Rectal smooth muscle tissue (tissue), 1 donor: ENCODE measurements around the gene SDSL.

Experiments
- H3K27ac ChIP-seq: one replicate; pipeline ENCODE4 v1.7.0; 2013; ENCODE audit warnings: low read depth, low read length, inconsistent platforms
- H3K27me3 ChIP-seq: one replicate; pipeline ENCODE4 v1.7.0; 2013; ENCODE audit warnings: low read length; ENCODE audit not compliant: control insufficient read depth, insufficient read depth
- H3K36me3 ChIP-seq: one replicate; pipeline ENCODE4 v1.7.0; 2013; ENCODE audit warnings: low read length; ENCODE audit not compliant: control insufficient read depth, insufficient read depth
- H3K4me1 ChIP-seq: one replicate; pipeline ENCODE4 v1.7.0; 2013; ENCODE audit warnings: low read length; ENCODE audit not compliant: control insufficient read depth, insufficient read depth
- H3K4me3 ChIP-seq: one replicate; pipeline ENCODE4 v1.7.0; 2013; ENCODE audit warnings: low read length
- H3K9ac ChIP-seq: one replicate; pipeline ENCODE4 v1.7.0; 2013; ENCODE audit warnings: low read length

SDSL gene

GRCh38 chr12:113422030-113422885 is at the start of gene SDSL:
Gene SDSL (plus strand): TSS chr12:113422380. CDS start chr12:113427983, 5,603 bp downstream.
- Histone ChIP-seq H3K4me1 (no peaks in the 10 kb centered on the region), H3K9ac (peak within 1 kb of the TSS; percentile 26), H3K27me3 (no peaks in the 10 kb centered on the region), H3K4me3 (peak within 1 kb of the TSS; percentile 64), H3K27ac (no peak within 1 kb of the TSS), H3K36me3 (no peaks in the 10 kb centered on the region)

GRCh38 chr12:113373440-113373839 is 48.7 kb upstream of the SDSL start:
- peaks cover 8% of the 10 kb centered on the region for H3K36me3 ChIP-seq
- no peak overlapping the region for H3K4me3 ChIP-seq
- no peak overlapping the region for H3K27ac ChIP-seq
- no peaks in the 10 kb centered on the region for H3K4me1 ChIP-seq
- H3K27me3 ChIP-seq: no peaks in the 10 kb centered on the region
- no peak overlapping the region for H3K9ac ChIP-seq

GRCh38 chr12:113373969-113374368 is 48.2 kb upstream of the SDSL start:
- H3K36me3 ChIP-seq: peaks cover 8% of the 10 kb centered on the region

GRCh38 chr12:113374823-113375428 is 47.3 kb upstream of the SDSL start:
- H3K9ac ChIP-seq: no peak overlapping the region
- H3K4me3 ChIP-seq: no peak overlapping the region
- no peak overlapping the region for H3K27ac ChIP-seq
- no peaks in the 10 kb centered on the region for H3K4me1 ChIP-seq
- H3K36me3 ChIP-seq: peaks cover 8% of the 10 kb centered on the region
- no peaks in the 10 kb centered on the region for H3K27me3 ChIP-seq

More at GRCh38 chr12:113373969-113374368, 48.2 kb upstream of the SDSL start:
- no peaks in the 10 kb centered on the region for H3K27me3 ChIP-seq
- no peak overlapping the region for H3K27ac ChIP-seq
- H3K4me3 ChIP-seq: no peak overlapping the region
- no peak overlapping the region for H3K9ac ChIP-seq
- H3K4me1 ChIP-seq: no peaks in the 10 kb centered on the region

GRCh38 chr12:113378291-113378690 is 43.9 kb upstream of the SDSL start:
- Histone ChIP-seq H3K4me3 (no peak overlapping the region), H3K27me3 (no peaks in the 10 kb centered on the region), H3K4me1 (no peaks in the 10 kb centered on the region), H3K27ac (no peak overlapping the region), H3K36me3 (peaks cover 12% of the 10 kb centered on the region), H3K9ac (no peak overlapping the region)

GRCh38 chr12:113381220-113381619 is 41.0 kb upstream of the SDSL start:
- Histone ChIP-seq H3K4me1 (no peaks in the 10 kb centered on the region), H3K27me3 (no peaks in the 10 kb centered on the region), H3K36me3 (peaks cover 10% of the 10 kb centered on the region), H3K9ac (no peak overlapping the region), H3K4me3 (no peak overlapping the region), H3K27ac (no peak overlapping the region)

GRCh38 chr12:113382206-113382605 is 40.0 kb upstream of the SDSL start:
- no peak overlapping the region for H3K27ac ChIP-seq
- peaks cover 7% of the 10 kb centered on the region for H3K36me3 ChIP-seq
- no peaks in the 10 kb centered on the region for H3K27me3 ChIP-seq
- H3K4me1 ChIP-seq: no peaks in the 10 kb centered on the region
- H3K9ac ChIP-seq: no peak overlapping the region
- H3K4me3 ChIP-seq: no peak overlapping the region

- H3K4me1 ChIP-seq: no peaks in the 10 kb centered on the region
- H3K27me3 ChIP-seq: no peaks in the 10 kb centered on the region
- H3K4me3 ChIP-seq: no peak overlapping the region
- no peak overlapping the region for H3K9ac ChIP-seq
- H3K36me3 ChIP-seq: peaks cover 7% of the 10 kb centered on the region
- H3K27ac ChIP-seq: no peak overlapping the region
These were observed 37.4 kb upstream of the SDSL start for GRCh38 chr12:113384778-113385177.

GRCh38 chr12:113385282-113385882 is 36.8 kb upstream of the SDSL start:
- Histone ChIP-seq H3K9ac (no peak overlapping the region), H3K27me3 (no peaks in the 10 kb centered on the region), H3K4me1 (no peaks in the 10 kb centered on the region), H3K4me3 (no peak overlapping the region), H3K36me3 (peaks cover 7% of the 10 kb centered on the region), H3K27ac (no peak overlapping the region)

GRCh38 chr12:113386866-113387566 is 35.2 kb upstream of the SDSL start:
- Histone ChIP-seq H3K9ac (no peak overlapping the region), H3K4me3 (no peak overlapping the region), H3K4me1 (no peaks in the 10 kb centered on the region), H3K27me3 (no peaks in the 10 kb centered on the region), H3K36me3 (peaks cover 3% of the 10 kb centered on the region), H3K27ac (no peak overlapping the region)

GRCh38 chr12:113387631-113388030 is 34.5 kb upstream of the SDSL start:
- Histone ChIP-seq H3K9ac (no peak overlapping the region), H3K27ac (no peak overlapping the region), H3K4me3 (no peak overlapping the region), H3K4me1 (no peaks in the 10 kb centered on the region), H3K36me3 (peaks cover 3% of the 10 kb centered on the region), H3K27me3 (no peaks in the 10 kb centered on the region)

GRCh38 chr12:113388351-113388750 is 33.8 kb upstream of the SDSL start:
- Histone ChIP-seq H3K9ac (no peak overlapping the region), H3K36me3 (peaks cover 3% of the 10 kb centered on the region), H3K4me1 (no peaks in the 10 kb centered on the region), H3K27me3 (no peaks in the 10 kb centered on the region), H3K27ac (no peak overlapping the region), H3K4me3 (no peak overlapping the region)
